Coronary artery (tissue), 2 donors: ENCODE results near the gene CFAP57.

Source experiments
- DNase-seq: peaks from one replicate; pipeline ENCODE4 v3.0.0-alpha.2; 2017; ENCODE audit warnings: low spot score
- H3K27ac ChIP-seq, 2 donors: fragments of 200-600 bp; sonication (generic); one replicate each; pipeline ENCODE4 v1.5.1; 2016 to 2019
- H3K4me3 ChIP-seq: fragments of 200-600 bp; sonication (generic); 2 replicates; pipeline ENCODE4 v1.5.1; 2016; ENCODE audit warnings: mild to moderate bottlenecking, moderate library complexity
- TF ChIP-seq, protein P1 (sequence below): fragments of 200-600 bp; sonication (generic); IDR thresholded peaks from one replicate; pipeline ENCODE4 v1.5.1; 2019; ENCODE audit warnings: antibody characterized with exemption

CFAP57 gene

GRCh38 chr1:43288058-43288784, 116.1 kb downstream of the CFAP57 start:
- DNase-seq, result no peak
- Histone ChIP-seq H3K4me3 (no peak overlapping the region), H3K27ac (no peak overlapping the region)
- TF ChIP-seq, protein P1, sequence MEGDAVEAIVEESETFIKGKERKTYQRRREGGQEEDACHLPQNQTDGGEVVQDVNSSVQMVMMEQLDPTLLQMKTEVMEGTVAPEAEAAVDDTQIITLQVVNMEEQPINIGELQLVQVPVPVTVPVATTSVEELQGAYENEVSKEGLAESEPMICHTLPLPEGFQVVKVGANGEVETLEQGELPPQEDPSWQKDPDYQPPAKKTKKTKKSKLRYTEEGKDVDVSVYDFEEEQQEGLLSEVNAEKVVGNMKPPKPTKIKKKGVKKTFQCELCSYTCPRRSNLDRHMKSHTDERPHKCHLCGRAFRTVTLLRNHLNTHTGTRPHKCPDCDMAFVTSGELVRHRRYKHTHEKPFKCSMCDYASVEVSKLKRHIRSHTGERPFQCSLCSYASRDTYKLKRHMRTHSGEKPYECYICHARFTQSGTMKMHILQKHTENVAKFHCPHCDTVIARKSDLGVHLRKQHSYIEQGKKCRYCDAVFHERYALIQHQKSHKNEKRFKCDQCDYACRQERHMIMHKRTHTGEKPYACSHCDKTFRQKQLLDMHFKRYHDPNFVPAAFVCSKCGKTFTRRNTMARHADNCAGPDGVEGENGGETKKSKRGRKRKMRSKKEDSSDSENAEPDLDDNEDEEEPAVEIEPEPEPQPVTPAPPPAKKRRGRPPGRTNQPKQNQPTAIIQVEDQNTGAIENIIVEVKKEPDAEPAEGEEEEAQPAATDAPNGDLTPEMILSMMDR, result no peak

DNA sequence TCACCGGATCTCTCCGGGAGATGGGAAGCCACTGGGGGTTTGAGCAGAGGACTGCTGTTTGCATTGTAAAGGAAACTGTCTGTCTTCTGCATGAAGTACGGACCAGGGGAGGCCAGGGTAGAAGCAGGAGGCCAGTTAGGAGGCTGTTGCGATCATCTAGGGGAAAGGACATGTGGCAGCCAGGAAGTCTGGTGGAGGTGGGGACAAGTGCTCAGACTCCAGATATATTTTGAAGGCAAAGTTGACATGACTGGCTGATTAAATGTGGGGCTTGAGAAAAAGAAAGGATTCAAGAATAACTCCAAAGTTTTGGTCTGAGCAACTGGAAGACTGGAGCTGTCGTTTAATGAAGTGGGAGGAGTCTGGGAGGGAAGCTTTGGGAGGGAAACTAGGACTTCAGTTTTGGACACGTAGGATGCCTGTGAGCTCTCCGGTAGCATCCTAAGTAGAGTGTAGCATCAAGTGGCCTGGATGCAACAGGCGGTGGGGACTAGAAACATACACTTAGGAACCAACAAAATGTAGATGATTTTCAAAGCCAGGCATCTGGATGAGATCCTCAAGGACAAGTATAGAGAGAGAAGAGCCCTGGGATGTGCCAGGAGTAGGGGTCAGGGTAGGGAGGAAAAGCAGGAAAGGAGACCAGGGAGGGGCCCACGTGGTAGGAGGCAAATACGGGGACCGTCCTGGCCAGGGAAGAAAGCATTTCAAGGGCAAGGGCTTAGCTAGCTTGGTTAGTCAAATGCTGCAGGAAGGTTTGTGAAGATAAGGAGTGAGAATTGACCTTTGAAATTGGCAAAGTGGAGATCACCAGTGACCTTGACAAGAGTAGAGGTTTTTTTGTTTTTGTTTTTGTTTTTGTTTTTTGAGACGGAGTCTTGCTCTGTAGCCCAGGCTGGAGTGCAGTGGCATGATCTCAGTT, 116.9 kb downstream of the CFAP57 start:
- TF ChIP-seq, protein P1, result no peak
- no peak for DNase-seq
- no peak overlapping the region for H3K4me3 ChIP-seq
- H3K27ac ChIP-seq, result no peak overlapping the region

DNA sequence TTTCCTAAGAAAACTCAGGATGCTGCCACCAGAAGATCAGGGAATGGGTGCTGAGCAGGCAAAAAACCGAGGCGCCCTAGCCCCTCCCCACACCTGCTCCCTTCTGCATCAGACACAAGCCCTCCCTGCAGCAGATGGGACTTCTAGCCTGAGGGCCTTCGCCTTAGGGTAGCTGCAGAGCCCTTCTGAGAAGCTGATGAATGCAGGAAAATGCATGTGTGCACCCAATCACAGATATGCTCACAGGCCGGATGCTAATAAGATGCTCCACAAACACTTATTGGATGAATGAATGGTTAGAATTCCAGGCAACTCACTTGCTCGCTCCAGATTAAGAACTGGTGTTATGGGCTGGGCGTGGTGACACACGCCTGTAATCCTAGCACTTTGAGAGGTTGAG, 120.1 kb downstream of the CFAP57 start:
- TF ChIP-seq, protein P1, result no peak
- no peak for DNase-seq
- no peak overlapping the region for H3K27ac ChIP-seq

DNA sequence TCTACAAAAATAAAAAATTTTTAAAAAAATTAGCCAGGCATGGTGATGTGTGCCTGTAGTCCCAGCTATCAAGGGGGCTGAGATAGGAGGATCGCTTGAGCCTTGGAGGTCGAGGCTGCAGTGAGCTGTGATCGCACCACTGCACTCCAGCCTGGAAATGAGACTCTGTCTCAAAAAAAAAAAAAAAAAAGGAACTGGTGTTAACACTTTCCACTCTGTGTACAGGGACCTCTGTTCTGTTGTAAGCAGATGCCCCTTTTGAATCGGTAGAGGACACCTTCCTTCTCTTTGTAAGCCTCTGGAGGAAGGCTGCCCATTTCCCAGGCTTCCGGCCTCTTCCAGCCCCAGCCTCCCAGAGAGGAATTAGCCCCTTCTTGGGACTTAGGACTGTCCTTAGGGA, 120.5 kb downstream of the CFAP57 start:
- no peak for DNase-seq
- H3K4me3 ChIP-seq, result no peak overlapping the region
- H3K27ac ChIP-seq, result no peak overlapping the region
- TF ChIP-seq, protein P1, result no peak

More for the DNA sequence above, 120.1 kb downstream of the CFAP57 start:
- no peak overlapping the region for H3K4me3 ChIP-seq

- DNase-seq, result no peak
- Histone ChIP-seq H3K27ac (peak overlapping the region in 1 of 2 donors; percentile 43), H3K4me3 (no peak overlapping the region)
- TF ChIP-seq, protein P1, result no peak
Measured at GRCh38 chr1:43293176-43293575, 121.0 kb downstream of the CFAP57 start.

GRCh38 chr1:43293896-43294760, 122.0 kb downstream of the CFAP57 start:
- Histone ChIP-seq H3K4me3 (no peak overlapping the region), H3K27ac (peak overlapping the region in 1 of 2 donors; percentile 60)
- TF ChIP-seq, protein P1, result no peak
- no peak for DNase-seq
